Heart left ventricle (tissue), 13 donors: ENCODE data around the gene MYBPHL.

Experiments
- POLR2A ChIP-seq, 2 donors: fragments of 450-650 bp; IDR thresholded peaks; one replicate each; pipeline ENCODE4 v1.6.1; 2017; ENCODE audit warnings: antibody characterized with exemption in 2 of 2, mild to moderate bottlenecking in 2 of 2, moderate library complexity in 2 of 2
- TF ChIP-seq, protein P1 (sequence below), 12 donors: fragments of 200-600 bp; sonication (generic) in 4 of 12; IDR thresholded peaks; one replicate each; pipeline versions ENCODE4 v1.5.0 to v1.8.0; 2018 to 2022; ENCODE audit warnings: antibody characterized with exemption in 12 of 12, mild to moderate bottlenecking in 5 of 12
- donor health status: ischemic (EF 13 %, LVEDD 7.1; RV severe dilation, severe dysfunction).
- donor health status: DM: no; HTN: yes; CAD: no.
- donor health status: DM: no; HTN: no; CAD: no.
- donor health status: ischemic (EF 25% LVEDD 6.9; RV normal size, moderate dysfunction).
- donor health status: ischemic (EF 25% LVEDD 5.7; RV mildly dilated, moderate dysfunction).
- donor health status: ischemic (EF 35%, LVEDD 5.7; RV mildly dilated, moderate dysfunction).
- donor health status: nonischemic (EF 11% LVEDD 7.7; RV severe dilation, severe dysfunction).
- donor health status: DM: yes; HTN: yes; CAD: no.
- donor health status: PGD.
- donor health status: ischemic (EF 29% LVEDD 5.4; RV normal size, mild dysfunction).
- donor health status: nonischemic (EF 23%, LVEDD 6.1; RV moderate dilation, normal function).

DNA sequence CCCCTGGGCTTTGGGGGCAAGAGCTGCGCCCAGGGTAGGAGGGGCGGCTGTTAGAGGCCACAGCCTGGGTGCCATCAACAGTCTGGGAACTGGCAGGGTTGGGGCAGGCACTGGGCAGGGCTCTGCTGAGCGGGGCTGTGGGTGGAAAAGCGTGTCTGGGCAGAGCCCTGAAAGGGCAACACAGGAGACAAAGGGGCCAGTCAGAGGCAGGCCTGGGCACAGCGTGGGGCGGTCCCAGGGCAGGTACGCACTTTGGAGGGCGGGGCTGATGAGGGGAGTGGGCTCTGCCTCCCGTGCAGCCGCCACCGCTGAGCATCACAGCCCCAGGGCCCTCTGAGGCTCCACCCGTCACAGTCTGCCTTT lies 43.6 kb downstream of the MYBPHL start:
- TF ChIP-seq, protein P1, sequence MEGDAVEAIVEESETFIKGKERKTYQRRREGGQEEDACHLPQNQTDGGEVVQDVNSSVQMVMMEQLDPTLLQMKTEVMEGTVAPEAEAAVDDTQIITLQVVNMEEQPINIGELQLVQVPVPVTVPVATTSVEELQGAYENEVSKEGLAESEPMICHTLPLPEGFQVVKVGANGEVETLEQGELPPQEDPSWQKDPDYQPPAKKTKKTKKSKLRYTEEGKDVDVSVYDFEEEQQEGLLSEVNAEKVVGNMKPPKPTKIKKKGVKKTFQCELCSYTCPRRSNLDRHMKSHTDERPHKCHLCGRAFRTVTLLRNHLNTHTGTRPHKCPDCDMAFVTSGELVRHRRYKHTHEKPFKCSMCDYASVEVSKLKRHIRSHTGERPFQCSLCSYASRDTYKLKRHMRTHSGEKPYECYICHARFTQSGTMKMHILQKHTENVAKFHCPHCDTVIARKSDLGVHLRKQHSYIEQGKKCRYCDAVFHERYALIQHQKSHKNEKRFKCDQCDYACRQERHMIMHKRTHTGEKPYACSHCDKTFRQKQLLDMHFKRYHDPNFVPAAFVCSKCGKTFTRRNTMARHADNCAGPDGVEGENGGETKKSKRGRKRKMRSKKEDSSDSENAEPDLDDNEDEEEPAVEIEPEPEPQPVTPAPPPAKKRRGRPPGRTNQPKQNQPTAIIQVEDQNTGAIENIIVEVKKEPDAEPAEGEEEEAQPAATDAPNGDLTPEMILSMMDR (IDR thresholded peaks at IDR 0.05): no peak
- TF ChIP-seq POLR2A (IDR thresholded peaks at IDR 0.05): no peak
